ENCODE data around the gene ULK1.

The ULK1 gene

GRCh38 chr12:131894313-131894860 lies at the start of gene ULK1:
Gene ULK1, plus strand, starts transcription at chr12:131894622. Its CDS starts 380 bp downstream, at chr12:131895002.
- DNase-seq (ENCODE audit: low read depth) = peak; percentile 82

GRCh38 chr12:131844656-131845055 lies 49.8 kb upstream of the ULK1 start:
- DNase-seq (ENCODE audit: low read depth) = no peak

- DNase-seq (ENCODE audit: low read depth) = no peak
Measured at GRCh38 chr12:131845121-131845520, 49.3 kb upstream of the ULK1 start.

- DNase-seq (ENCODE audit: low read depth) = no peak
Measured at GRCh38 chr12:131847456-131847855, 47.0 kb upstream of the ULK1 start.

GRCh38 chr12:131848753-131849152 lies 45.7 kb upstream of the ULK1 start:
- no peak for DNase-seq (ENCODE audit: low read depth)

- no peak for DNase-seq (ENCODE audit: low read depth)
Measured at GRCh38 chr12:131849700-131850553, 44.5 kb upstream of the ULK1 start.

GRCh38 chr12:131850856-131851559 lies 43.4 kb upstream of the ULK1 start:
- DNase-seq (ENCODE audit: low read depth) = no peak

GRCh38 chr12:131851741-131852550 lies 42.5 kb upstream of the ULK1 start:
- DNase-seq (ENCODE audit: low read depth) = no peak

GRCh38 chr12:131852551-131853299 lies 41.7 kb upstream of the ULK1 start:
- DNase-seq (ENCODE audit: low read depth) = peak; percentile 26

GRCh38 chr12:131853832-131854797 lies 40.3 kb upstream of the ULK1 start:
- DNase-seq (ENCODE audit: low read depth) = no peak

GRCh38 chr12:131854861-131855476 lies 39.5 kb upstream of the ULK1 start:
- no peak for DNase-seq (ENCODE audit: low read depth)

- DNase-seq (ENCODE audit: low read depth) = no peak
Measured at GRCh38 chr12:131855521-131856142, 38.8 kb upstream of the ULK1 start.

GRCh38 chr12:131856366-131857097 lies 37.9 kb upstream of the ULK1 start:
- no peak for DNase-seq (ENCODE audit: low read depth)

GRCh38 chr12:131857908-131858850 lies 36.2 kb upstream of the ULK1 start:
- no peak for DNase-seq (ENCODE audit: low read depth)

GRCh38 chr12:131860472-131861260 lies 33.8 kb upstream of the ULK1 start:
- DNase-seq (ENCODE audit: low read depth) = peak; percentile 88

- DNase-seq (ENCODE audit: low read depth) = no peak
Measured at GRCh38 chr12:131861261-131862083, 33.0 kb upstream of the ULK1 start.
